Activated CD8-positive, alpha-beta T cell treated with anti-CD3 and anti-CD28 coated beads, Interleukin-2, amount 10 ng/mL, durations not matched to agents 7 days and 5 days (primary cell): Measurements from ENCODE around the gene ADORA2B. TPM values are rescaled to one million over a fixed set of nuclear protein-coding genes. Genes with fewer than 3 reads are reported as not detected.

Experiments
- total RNA-seq, 2 experiments: library from RNA; stranded (reverse); gene quantifications; one replicate each; pipeline ENCODE4 v1.2.3, GENCODE V29; 2021

Gene ADORA2B
- total RNA-seq, 2 experiments from 2014 or later: 1.7 to 2.9 TPM

Other genes starting within 250 kb of the ADORA2B start
- gene ZNF286A, start 245.4 kb upstream of the ADORA2B start, total RNA-seq: 10 to 100 TPM; 25.7 to 27.2 TPM
- under 1 TPM in 1 of 2 experiments, not detected in 1; 0.23 TPM for gene TBC1D26, start 212.8 kb upstream of the ADORA2B start, total RNA-seq
- gene ZSWIM7, start 54.6 kb downstream of the ADORA2B start, total RNA-seq: 10 to 100 TPM; 19.3 to 20.0 TPM
- 10 to 100 TPM; 31.5 to 38.1 TPM for gene TTC19, start 54.7 kb downstream of the ADORA2B start, total RNA-seq